Tibial nerve (tissue), 4 donors: ENCODE results near the gene STAMBPL1.

Experiments used
- CTCF ChIP-seq, 5 experiments: fragments of 200-600 bp in 3 of 5; fragments of 450-650 bp in 2 of 5; sonication (generic) in 3 of 5; IDR thresholded peaks; one replicate each; pipeline ENCODE4 v1.5.1; 2016 to 2019; ENCODE audit warnings: antibody characterized with exemption in 5 of 5, mild to moderate bottlenecking in 3 of 5, moderate library complexity in 2 of 5
- EP300 ChIP-seq, 2 donors: sonication (generic); formaldehyde crosslinking; IDR thresholded peaks; one replicate each; pipeline ENCODE4 v1.6.1; 2017; ENCODE audit warnings: antibody characterized with exemption in 2 of 2, mild to moderate bottlenecking in 1 of 2
- POLR2A ChIP-seq, 2 donors: fragments of 450-650 bp; IDR thresholded peaks; one replicate each; pipeline ENCODE4 v1.6.1; 2017; ENCODE audit warnings: antibody characterized with exemption in 2 of 2, mild to moderate bottlenecking in 2 of 2, moderate library complexity in 2 of 2

DNA sequence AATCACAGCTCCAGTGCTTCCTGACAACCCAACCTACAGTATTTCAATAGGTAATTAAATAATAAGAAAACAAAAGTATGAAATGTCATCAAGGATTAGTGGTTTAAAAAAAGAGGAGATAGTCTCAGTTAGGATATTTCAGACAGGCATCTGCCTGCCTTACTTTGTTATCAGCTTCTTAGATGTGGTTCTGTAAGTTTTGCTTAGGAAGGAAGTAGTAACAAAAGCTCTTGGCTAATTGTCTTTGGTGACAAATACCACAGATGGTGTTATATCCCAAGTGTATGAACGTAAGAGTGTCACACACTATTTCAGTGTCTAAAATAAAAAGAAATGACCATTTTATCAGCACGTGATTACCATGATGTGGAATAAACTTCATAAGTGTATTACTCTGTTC, 82.3 kb downstream of the STAMBPL1 start:
- TF ChIP-seq CTCF (IDR thresholded peaks at IDR 0.05), result no peak
- no peak for TF ChIP-seq EP300 (IDR thresholded peaks at IDR 0.05)
- TF ChIP-seq POLR2A (IDR thresholded peaks at IDR 0.05), result no peak
